Measurements from ENCODE around the gene MMEL1.

- no peak for TF ChIP-seq CTCF (conservative IDR thresholded peaks at IDR 0.05 in 1 of 2, IDR thresholded peaks at IDR 0.05 in 1 of 2; ENCODE audit: low read depth in 1 of 2, low read length in 2 of 2)
- TF ChIP-seq EZH2 (IDR thresholded peaks at IDR 0.05; ENCODE audit: low read length, missing control alignments), result no peak
Observed at GRCh38 chr1:2632561-2633361, at the start of gene MMEL1.

Data from fibroblast of lung (primary cell).